NB4 (cell line): ENCODE results near the gene PPP3R1.

Experiments
- DNase-seq: peaks from one replicate; pipeline ENCODE4 v3.0.0; 2010; ENCODE audit warnings: low read depth
- H3K4me3 ChIP-seq: one replicate; pipeline ENCODE4 v1.5.1; 2011; ENCODE audit warnings: mild to moderate bottlenecking, low read depth, low read length, moderate library complexity
- CTCF ChIP-seq: IDR thresholded peaks from one replicate; pipeline ENCODE4 v1.5.1; 2012; ENCODE audit warnings: low read depth, low read length
- MAX ChIP-seq: IDR thresholded peaks from 2 replicates; pipeline ENCODE4 v1.6.1; 2011; ENCODE audit warnings: low read depth, low read length
- MYC ChIP-seq: IDR thresholded peaks from 2 replicates; pipeline ENCODE4 v1.6.1; 2011; ENCODE audit warnings: low read depth, low read length
- POLR2A ChIP-seq: IDR thresholded peaks from 2 replicates; pipeline ENCODE4 v1.6.1; 2011; ENCODE audit warnings: mild to moderate bottlenecking; ENCODE audit not compliant: insufficient read length; ENCODE audit errors: extremely low read depth

PPP3R1 gene

GRCh38 chr2:68218343-68218901, 33.9 kb downstream of the PPP3R1 start:
- DNase-seq = no peak
- no peak for TF ChIP-seq CTCF
- TF ChIP-seq MYC = no peak
- no peak for TF ChIP-seq MAX
- no peak for TF ChIP-seq POLR2A
- no peak overlapping the region for H3K4me3 ChIP-seq

- H3K4me3 ChIP-seq = no peak overlapping the region
- no peak for DNase-seq
- TF ChIP-seq MAX (no peak), MYC (no peak), POLR2A (no peak), CTCF (no peak)
Observed at GRCh38 chr2:68217729-68218128, 34.6 kb downstream of the PPP3R1 start.

- DNase-seq = no peak
- H3K4me3 ChIP-seq = no peak overlapping the region
- TF ChIP-seq CTCF = no peak
Observed at GRCh38 chr2:68216454-68217310, 35.6 kb downstream of the PPP3R1 start.

GRCh38 chr2:68214381-68214780, 38.0 kb downstream of the PPP3R1 start:
- TF ChIP-seq CTCF = no peak
- TF ChIP-seq POLR2A = no peak
- no peak for TF ChIP-seq MYC
- no peak for TF ChIP-seq MAX
- H3K4me3 ChIP-seq = no peak overlapping the region
- no peak for DNase-seq

GRCh38 chr2:68206793-68207192, 45.5 kb downstream of the PPP3R1 start:
- DNase-seq = peak; percentile 22
- TF ChIP-seq CTCF (no peak), MYC (no peak), POLR2A (no peak), MAX (no peak)
- no peak overlapping the region for H3K4me3 ChIP-seq

- no peak for TF ChIP-seq MYC
- TF ChIP-seq MAX = no peak
- TF ChIP-seq POLR2A = no peak
- no peak for TF ChIP-seq CTCF
- no peak for DNase-seq
- no peak overlapping the region for H3K4me3 ChIP-seq
Observed at GRCh38 chr2:68203587-68203986, 48.7 kb downstream of the PPP3R1 start.
